Activated CD8-positive, alpha-beta memory T cell treated with anti-CD3 and anti-CD28 coated beads for 1 hour (primary cell): ENCODE measurements around the gene OLFM1.
"Not testable (repeated sequence)": the region's sequence is repeated elsewhere in the genome, so short reads cannot be mapped to it uniquely, and the experiment has no call there.

Experiments
- DNase-seq, 2 donors: peaks; one replicate each; pipeline ENCODE4 v3.0.0-alpha.2; 2020; ENCODE audit warnings: low read depth in 1 of 2; ENCODE audit errors: extremely low read depth in 1 of 2

Gene OLFM1

GRCh38 chr9:135149901-135150300 lies 62.4 kb downstream of the OLFM1 start:
- DNase-seq, result not testable (repeated sequence)

GRCh38 chr9:135150981-135151380 lies 63.5 kb downstream of the OLFM1 start:
- no peak for DNase-seq

DNA sequence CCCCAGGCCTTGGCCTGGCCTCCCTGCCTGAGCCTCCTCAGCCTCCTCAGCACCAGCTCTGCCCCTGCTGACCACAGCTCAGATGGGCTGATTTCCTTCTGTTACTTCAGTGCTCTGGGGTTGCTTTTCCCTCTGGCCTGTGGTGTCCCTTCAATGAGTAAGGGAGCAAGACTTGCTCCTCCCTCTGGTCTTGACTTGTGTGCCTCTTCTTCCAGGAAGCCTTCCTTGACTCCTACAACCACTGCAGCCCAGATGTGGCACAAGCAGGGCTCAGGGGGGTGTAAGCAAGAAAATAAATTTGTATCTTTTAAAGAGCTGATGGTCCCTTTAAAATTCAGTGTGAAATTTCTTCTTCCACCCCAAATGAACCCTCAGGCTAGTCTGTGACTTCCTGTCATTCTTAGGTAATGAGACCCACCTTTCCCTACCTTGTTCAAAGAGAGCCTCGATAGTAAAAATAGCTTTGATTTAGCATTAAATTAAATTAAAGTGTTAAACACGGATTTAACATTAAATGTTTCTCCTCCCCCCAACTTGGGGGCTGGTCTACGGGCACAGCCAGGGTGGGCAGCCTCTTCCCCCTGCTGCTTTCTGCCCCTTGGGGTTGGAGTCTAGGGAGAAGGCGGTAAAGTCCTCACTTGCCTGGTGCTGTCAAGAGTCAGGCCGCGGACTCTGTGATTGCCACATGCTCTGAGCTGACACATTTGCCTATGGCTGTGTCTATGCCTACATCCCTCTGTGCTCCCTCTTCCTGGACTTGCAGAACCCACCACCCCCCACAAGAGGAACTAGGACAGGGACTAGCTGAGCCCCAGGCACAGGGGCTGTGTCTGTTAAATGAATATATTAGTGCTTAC lies 64.5 kb downstream of the OLFM1 start:
- no peak for DNase-seq

DNA sequence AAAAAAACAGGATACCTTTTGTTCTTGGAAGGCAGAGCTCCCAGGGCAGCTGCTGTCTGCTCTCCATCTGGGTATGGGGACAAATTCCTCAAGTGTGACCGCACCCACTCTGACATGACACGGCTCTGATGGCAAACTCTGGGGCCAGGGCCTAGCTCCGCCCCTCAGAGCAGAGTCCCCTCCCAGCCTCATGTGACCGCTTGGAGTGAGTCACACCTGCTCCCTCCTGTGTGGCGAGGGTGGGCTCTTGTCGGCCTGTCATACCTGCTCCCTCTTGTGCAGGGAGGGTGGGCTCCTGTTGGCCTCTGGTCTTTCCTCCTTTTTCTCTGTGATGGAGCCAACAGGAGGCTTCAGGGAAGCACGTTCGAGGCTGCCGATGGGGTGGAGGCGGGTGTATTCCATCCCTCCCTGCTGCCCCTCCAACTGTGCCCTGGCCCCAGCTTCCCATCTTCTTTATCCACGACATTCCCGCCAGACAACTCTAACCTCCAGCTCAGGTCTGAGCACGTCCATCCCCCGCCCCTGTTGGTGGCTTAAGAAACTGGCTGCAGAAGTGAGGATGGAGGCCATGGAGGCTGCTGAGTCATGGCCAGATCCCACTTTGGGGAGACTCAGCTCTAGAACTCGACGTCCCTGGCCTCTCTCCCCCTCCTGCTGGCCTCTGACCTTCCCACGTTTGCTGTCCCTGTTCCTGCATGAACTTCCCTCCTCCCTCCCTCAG lies 65.3 kb downstream of the OLFM1 start:
- DNase-seq, result no peak

DNA sequence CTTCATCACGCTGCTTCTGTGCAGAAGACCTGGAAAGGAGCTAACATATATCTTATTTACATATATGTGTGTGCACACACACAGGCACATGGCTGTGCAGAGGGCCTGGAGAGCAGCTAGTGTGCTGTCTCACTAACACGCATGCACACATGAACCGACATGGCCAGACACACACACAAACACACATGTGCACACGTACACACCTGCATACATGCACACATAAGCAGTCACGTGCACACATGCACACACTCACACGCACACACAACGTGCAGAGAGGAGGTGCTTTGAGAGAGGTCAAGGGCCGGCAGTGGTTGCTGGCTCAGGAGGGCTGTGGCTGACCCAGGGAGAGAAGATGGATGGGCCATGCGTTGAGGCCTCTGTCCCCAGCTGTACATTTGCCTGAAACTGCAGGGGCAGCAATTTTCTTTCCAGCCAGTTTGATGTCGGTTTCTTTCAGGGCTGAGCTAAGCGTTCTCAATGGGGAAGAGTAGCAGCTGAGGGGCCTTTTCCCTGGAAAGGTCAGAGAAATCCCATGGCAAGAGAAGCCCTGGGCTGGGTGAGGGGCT lies 66.7 kb downstream of the OLFM1 start:
- DNase-seq, result no peak

- DNase-seq, result no peak
These were observed 67.9 kb downstream of the OLFM1 start for GRCh38 chr9:135155396-135155795.

DNA sequence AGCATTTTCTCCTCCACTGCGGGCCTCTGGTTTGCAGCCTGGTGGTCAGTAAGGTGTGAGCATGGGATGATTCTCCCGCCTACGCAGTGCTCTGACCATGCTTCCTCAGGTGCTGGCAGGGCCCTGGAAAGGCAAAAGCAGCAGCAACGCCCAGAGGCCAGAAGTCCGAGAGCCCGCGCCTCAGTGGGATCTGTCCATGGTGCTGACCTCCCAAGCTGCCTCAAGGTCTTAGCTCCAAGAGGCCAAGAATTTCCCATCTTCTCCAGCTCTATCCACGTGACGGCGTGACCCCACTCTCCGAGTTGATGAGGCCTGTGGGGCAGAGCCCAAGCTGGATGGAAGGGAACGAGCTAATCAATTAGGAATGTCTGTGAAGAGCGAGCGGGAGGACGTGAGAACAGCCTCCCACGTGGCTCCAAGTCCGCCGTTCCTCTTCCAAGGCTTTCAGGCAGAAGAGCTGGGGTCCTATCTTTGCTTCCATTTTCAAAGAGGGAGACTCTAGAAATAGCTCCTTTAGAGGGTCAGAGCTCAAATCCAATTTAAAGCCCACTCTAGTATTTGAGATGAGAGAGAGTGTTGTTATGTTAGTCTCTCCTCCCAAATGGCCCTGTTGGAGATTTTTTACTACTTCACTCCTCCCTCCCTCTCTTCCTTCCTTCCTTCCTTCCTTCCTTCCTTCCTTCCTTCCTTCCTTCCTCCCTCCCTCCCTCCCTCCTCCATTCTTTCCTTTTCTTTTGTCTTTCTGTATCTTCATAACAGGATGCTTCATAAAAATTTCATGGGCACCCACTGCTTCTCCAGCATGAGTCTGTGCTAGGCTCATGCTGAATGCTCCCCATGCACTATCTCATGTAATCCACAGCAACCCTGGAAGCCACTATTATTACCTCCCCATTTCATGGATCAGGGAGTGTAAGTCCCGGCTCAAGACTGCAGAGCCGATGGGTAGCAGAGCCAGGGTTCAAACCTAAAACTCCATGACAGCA lies 69.3 kb downstream of the OLFM1 start:
- DNase-seq, result no peak

DNA sequence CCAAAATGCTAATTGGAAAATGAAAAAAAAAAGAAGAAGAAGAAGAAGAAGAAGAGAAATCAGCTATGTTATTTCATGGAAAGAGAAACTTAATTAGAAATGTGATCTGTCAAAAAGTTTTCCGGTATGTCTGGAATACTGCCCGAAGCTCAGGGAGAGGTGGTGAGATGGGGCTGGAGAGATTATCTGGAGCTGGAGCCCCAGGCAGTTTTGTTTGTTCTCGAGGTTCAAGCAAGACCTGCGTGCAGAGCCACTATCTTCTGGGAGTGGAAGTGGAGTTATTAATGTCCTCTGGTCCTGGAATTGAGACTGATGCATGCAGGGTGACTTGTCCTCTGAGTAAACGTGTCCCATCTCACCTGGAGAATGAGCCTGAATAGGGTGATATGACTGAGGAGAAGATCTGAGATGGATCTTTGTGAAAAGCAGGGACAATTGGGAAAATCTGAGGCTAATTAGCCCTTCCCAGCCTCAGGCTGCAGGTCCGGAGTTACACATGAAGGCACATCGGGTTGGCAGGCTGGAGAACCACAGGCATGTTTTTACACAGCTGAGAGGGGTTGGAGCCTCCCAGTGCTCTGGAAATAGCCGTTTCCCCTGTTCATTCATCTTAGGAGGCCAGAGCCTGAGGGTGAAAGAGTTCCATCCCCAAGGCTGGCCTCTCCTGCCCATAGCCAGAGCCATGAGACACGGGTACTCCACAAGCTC lies 70.5 kb downstream of the OLFM1 start:
- DNase-seq, result no peak

DNA sequence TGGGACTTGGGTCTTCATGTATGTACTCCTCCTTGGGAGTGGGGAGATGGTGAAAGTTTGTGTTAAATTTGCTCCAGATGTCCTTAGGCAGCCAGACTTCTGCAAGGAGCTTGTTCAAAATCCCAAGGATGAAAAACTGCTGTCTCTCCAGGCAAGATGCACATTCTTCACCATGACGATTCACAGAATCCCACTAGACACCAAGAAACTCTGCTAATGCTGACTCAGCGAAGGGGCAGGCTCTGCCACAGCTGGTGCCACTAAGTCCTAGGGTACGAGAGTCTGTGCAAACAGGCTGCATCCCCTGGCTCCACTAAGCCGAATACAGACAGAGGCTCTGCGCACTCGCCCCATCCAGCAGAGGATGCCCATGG lies 71.1 kb downstream of the OLFM1 start:
- no peak for DNase-seq

- no peak for DNase-seq
These were observed 72.3 kb downstream of the OLFM1 start for GRCh38 chr9:135159801-135160200.

DNA sequence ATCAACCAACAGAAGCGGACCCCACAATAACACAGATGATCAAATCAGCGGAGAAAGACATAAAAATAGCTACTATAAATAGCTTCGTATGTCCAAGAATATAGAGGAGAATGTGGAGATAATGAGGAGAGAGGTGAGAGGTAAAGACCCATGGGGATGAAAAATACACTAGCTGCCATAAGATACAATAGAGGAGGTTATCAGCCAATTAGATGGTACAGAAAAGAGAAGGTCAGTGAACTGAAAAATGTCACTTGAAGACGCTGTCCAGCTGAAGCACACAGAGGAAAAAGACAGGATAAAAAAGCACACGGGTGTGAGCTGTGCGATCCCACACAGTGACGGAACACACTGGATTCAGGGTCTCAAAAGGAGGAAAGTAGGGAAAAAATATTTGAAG lies 73.4 kb downstream of the OLFM1 start:
- DNase-seq, result no peak

GRCh38 chr9:135162599-135162998 lies 75.1 kb downstream of the OLFM1 start:
- not testable (repeated sequence) for DNase-seq

- no peak for DNase-seq
These were observed 75.7 kb downstream of the OLFM1 start for GRCh38 chr9:135163023-135163780.

DNA sequence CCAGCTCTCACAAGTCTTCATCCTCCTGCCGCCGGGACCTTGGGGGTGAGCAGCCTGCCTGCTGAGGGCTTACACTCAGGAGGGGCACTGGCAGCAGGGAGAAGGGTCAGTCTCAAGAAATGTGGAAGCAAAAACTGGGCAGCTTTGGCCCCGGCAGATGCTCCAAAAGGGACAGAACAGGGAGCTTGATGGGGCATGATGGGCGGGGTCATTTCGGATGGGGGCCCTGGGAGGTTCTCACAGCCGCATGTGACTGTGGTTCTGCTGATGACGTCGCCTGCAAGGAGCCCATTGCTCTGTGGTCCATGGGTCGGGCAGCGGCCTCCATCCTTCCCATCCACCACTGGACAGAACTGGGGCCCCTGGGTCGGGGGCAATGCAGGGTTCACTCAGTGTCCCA lies 76.6 kb downstream of the OLFM1 start:
- DNase-seq, result no peak

DNA sequence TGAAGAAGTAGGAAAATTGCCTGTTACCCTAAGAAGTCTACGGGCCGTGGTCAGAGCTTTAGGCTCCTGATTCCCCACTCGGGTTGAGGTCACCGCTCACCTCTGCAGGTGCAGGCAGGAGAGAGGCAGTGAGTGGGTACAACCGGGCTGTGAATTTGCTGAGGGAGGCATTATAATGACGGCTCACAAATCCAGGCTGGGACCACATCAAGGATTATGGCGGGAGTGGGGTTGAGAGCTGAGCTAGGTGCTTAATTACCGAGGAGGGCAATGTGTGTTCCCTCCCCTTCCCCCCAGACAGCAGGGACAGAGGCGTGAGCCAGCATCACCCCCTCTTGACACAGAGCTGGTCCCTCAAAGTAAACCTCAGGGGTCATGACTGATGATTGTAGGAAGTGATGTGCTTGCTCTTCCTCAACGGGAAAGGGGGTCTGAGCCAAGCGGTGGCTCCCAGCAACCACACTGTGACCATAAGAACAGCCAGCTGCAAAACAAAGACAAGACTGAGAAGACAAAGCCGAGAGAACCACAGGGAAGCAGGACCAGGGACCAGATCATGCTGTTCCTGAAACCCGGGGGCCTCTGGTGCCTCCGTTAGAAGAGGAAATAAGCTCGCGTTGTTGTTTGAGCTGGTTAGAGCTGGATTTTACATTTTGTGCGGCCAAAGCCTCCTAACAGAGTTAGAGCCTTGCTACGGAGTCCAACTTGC lies 77.7 kb downstream of the OLFM1 start:
- no peak for DNase-seq

- DNase-seq, result no peak
These were observed 78.5 kb downstream of the OLFM1 start for GRCh38 chr9:135165756-135166519.

DNA sequence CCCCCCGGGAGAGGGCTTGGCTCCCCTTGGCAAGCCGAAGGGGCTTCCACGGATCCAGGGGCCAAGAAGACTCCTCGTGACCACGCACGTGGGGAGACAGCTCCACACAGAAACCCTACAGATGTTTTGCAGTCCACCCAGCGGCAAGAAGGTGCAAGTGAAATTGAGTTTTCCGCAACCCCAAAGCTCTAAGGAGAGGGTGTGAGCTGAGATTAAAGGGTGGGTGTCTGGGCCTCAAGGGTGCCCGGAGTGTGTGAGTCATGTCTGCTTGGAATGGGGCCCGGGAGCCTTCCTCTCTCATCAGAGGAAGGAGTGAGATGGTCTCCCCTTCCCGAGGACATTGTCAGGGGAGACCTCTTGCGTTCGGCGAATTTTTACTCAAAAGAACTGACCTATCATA lies 79.1 kb downstream of the OLFM1 start:
- no peak for DNase-seq

DNA sequence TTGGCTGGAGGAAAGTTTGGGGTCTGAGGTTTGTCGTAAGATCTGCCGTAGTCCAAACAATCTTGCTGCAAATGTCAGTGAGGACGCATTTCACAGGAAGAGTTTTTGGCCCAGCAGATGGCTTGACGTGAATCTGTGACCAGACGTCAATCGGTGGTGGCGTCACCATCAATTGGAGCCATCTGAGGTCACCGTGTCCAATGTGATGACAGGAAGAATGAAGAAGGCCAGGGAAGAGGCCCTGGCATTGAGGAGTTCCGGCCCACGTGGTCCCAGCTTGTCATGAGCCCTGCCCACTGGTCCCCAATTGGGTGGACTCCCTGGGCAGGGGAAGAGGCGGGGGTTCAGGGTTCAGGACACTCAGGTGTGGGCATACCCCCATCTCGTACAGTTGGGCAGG lies 79.9 kb downstream of the OLFM1 start:
- no peak for DNase-seq
